CD4-positive, alpha-beta T cell treated with Interferon alpha-2 for 1 hour (primary cell): ENCODE results near the gene VCPKMT.
A peak's percentile ranks its signal among the peaks of the same experiment; 100 is the strongest.

Source experiments
- DNase-seq, 2 donors: peaks; one replicate each; pipeline ENCODE4 v3.0.0-alpha.2; 2020 to 2022

Gene VCPKMT

DNA sequence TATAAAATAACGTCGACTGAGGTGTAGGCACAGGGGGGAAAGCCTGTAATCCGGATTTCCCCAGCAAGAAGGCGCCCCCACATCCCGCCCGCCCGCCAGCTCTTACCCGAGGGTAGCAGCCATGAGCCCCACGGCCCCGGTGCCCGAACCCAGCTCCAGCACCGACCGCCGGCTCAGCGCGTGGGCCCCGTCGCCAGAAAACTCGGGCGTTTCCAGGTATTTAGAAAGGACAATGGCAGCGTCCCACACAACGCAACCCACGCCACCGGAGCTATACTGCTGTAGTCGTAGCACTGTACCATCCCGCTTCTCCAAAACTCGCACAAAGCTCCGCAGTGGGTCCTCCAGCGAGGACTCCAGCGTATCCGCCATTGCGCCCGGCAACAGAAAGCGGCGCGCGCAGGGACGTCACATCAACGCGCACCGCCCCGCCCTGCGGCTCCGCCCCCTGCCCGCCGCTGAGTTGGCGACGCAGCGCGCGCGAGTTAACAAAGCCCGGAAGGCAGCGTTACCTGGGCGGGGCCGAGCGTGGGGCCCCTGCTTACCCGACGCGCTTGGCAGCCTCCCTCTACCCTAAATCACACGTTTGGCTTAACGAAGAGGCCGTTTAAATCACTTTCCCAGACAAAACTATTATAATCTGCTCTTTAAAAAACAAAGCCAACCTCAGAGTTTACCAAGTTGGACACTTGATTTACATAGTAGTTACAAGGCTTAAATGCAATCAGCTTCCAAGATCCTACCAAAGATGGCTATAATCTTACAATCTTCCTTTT, at the start of gene VCPKMT:
Gene VCPKMT, minus strand, starts transcription at position 392 of the 776 bp plus-strand sequence. Its CDS starts 20 bp downstream, at position 372.
- peak; percentile 93 to 96 for DNase-seq

DNA sequence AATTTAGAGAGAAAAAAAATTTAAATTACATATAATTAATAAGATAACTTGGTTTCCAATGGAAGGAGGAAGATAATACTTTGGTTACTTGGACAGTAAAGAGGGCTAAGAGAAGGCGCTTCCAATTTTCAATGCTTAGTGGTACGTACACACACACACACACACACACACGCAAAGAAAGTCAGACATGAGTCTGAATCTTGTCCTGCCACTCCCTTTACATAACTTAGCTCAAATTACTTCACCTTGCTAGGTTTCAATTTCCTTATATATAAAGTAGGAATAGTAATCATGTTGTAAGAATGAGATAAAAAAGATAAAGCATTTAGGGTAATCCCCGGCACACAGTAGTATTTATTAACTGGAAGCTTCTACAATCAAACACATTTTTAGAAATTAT, 39.7 kb upstream of the VCPKMT start:
- DNase-seq, result no peak

DNA sequence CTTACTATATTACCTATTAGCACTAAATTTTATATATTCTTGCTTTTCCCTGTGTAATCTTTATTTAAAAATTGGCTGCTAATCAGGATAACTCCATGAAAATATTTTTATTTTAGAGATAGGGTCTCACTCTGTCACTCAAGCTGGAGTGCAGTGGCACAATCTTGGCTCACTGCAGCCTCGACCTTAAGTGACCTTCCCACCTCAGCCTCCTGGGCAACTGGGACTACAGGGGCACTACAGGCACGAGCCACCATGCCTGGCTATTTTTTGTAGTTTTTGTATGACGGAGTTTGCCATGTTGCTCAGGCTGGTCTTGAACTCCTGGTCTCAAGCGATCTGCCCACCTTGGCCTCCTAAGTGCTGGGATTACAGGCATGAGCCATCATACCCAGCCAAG, 32.4 kb upstream of the VCPKMT start:
- DNase-seq, result no peak

DNA sequence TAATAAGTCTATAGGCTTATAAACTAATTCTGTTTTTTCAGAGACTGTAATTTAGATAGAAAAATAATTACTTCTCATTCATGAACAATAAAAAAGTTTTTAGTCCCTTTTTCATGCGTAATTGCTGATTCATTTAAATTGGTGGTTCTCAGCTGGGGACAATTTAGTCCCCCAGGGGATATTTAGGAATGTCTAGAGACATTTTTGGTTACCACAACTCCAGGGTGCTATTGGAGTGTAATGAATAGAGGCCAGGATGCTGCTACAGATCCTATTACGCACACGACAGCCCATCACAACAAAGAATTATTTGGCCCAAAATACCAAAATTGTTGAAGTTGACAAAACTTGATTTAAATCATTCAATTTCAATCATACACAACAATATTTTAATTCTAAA, 22.8 kb upstream of the VCPKMT start:
- DNase-seq, result no peak

DNA sequence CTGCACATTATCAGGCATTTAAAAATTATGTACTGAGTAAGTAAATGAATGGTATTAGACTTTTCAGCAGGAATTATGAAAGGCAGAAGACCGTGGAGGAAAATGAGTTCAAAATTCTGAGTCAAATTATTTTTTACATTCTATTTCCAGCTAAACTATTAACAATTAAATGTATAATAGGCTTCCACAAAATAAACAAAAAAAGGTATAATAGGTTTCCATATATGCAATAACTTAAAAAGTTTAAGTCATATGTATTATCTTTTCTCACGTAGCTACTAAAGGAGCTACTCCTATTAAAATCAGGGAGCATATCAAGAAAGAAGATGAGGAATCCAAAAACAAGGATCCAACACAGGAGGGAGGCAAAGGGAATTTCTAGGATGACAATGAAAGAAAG, 11.4 kb upstream of the VCPKMT start:
- no peak for DNase-seq

DNA sequence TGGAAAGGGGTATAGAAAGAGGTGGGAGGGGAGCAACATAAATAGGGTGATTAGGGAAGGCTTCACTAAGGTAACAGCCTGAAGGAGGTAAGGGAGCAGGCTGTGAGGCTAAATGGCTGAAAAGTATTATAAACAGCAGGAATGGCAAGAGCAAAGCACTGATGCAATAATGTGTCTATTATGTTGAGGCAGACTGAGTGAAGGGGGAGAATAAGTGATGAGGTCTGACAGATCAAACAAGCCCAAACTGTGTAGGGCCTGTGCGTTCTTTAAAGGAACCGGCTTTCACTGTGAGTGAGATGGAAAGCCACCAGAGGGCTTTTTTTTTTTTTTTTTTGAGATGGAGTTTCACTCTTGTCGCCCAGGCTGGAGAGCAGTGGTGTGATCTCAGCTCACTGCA, 6.7 kb upstream of the VCPKMT start:
- no peak for DNase-seq

DNA sequence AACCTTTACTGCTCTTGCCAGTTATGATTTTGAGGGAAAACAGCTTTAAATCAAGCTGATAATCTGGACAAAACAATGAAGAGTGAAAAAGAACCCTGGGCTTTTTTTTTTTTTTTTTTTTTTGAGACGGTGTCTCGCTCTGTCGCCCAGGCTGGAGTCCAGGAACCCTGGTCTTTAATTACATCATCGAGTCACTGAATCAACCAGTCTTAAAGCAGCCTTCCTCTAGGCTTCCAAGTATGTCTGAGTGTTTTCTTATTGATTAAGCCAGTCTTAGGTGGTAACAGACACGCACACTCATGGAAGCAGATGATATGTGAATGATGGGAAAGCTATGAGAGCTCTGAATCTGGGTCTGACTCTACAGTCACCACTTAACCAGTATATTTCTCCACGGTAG, 5.9 kb upstream of the VCPKMT start:
- no peak for DNase-seq

DNA sequence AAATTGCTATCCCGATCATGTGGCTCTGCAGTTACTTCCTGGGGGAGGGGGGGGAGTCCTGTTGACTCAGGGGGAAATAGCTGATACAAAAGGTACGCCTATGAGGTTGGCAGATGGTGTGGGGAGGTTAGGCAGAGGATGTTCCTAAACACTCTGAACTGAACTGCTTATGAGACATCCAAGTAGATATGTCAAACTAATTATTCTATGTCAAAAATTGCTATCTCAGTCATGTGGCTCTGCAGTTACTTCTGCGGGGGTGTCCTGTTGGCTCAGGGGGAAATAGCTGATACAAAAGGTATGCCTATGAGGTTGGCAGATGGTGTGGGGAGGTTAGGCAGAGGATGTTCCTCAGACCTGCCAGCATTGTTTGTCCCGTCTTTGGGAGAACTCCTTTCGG, 5.1 kb upstream of the VCPKMT start:
- no peak for DNase-seq

DNA sequence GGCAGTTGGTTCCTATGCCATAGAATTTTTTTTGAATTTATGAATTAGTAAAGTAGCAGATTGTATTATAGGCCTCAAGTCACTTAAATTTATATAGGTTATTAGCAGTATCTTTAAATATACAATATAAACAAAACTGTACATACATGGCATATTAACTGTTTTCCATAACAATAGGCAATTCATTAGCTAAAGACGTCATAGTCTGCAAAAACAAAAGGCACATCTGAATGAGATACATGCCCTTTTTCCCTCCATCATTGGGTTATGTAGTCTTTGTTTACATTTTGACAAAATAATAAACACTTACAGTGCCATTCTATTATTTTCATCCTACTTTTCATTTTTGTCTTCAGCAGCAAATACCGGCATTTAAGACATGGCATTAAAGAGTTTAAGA, 1.1 kb upstream of the VCPKMT start:
- DNase-seq, result no peak

DNA sequence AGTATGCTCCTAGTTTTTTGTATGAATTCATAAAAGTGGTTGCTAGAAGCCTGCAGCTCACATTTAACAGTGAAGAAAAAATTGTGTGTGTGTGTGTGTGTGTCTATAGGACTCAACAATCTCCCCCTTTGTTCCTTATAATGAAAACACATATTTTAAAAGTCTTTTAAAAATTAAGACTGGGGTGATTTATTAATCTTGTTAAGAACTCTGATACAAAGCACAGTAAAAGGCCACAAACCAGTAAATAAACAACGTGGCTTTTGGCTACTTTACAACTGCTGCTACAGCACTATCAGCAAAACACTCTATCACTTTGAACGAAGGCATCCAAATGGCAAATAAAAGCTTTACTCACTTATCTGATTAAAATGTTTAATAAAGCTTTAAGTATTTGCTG, 594 bp upstream of the VCPKMT start:
- DNase-seq, result no peak

DNA sequence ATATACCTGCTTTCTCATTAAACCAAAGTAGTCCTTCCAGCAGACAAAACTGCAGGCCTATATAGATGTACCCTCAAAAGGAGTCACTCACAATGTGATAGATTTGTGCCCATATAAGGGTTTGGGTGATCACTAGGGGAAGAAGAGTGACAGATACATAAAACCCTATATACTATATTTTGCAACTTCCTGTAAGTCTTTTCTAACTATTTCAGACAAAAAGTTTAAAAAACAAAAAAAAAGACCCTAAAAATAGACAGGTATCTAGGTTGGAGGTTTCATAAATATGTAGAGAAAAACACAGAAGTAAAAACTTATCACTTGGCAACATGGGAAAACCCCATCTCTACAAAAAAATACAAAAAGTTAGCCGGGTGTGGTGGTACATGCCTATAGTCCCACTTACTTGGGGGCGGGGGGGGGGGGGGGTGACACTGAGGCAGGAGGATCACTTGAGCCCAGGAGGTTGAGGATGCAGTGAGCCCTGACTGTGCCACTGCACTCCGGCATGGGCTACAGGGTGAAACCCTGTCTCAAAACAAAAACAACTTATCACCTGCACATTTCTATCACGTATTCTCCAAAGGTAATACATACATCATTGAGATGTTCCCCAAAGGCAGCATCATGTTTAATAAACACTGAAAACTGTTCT, 2.9 kb downstream of the VCPKMT start:
- peak; percentile 26 to 42 for DNase-seq

DNA sequence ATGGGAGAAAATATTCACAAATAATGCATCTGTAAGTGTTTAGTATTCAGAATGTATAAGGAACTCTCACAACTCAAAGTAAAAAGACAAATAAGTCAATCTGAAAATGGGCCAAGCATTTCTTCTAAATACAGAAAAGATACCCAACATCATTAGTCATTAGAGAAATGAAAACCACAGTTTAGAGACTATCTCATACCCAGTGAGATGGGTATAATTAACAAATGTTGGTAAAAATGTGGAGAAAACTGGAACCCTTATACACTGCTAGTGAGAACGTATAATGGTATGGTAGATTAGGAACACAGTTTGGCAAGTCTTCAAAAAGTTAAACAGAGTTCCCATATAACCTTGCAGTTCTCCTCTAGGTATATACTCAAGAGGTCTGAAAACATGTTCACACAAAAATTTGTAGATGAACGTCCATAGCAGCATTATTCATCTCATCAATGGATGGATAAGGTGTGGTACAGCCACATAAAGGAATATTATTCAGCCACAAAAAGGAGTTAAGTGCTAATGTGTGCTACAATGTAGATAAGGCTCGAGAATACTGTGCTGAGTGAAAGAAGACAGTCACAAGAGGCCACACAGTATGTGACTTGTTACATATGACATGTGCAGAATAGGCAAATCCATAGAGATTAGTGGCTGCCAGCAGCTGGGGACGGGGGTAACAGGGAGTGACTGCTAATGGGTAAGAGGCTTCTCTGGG, 5.9 kb downstream of the VCPKMT start:
- DNase-seq, result no peak

DNA sequence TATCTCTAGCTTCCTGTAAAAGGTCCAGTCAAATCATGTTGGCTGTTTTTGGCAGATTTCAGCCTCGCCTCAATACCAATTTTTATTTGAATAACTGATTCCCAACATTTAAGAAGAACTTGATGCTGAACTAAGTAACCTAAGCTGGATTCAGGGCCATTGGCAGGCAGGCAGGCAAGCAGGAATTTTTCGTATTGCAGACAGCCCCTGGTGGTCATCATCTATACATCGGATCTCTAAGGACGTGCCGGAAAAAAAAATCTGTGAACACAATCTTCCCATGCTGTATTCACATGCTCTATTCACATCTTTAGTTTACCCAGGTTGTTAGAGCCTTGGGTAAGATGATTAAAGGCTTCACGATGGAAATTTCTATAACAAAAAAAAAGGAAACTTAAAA, 7.0 kb downstream of the VCPKMT start:
- DNase-seq, result no peak

DNA sequence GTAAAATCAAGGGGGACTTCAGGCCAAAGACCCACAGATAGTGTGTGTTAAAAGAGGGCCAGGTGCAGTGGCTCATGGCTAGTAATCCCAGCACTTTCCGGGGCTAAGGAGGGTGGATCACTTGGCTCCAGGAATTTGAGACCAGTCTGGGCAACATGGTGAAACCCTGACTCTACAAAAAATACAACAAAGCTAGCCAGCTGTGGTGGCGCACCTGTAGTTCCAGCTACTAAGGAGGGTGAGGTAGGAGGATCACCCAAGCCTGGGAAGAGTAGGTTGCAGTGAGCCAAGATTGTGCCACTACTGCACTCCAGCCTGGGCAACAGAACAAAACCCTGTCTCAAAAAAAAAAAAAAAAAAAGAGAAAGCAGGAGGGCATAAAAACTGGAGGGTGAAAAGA, 8.5 kb downstream of the VCPKMT start:
- no peak for DNase-seq

DNA sequence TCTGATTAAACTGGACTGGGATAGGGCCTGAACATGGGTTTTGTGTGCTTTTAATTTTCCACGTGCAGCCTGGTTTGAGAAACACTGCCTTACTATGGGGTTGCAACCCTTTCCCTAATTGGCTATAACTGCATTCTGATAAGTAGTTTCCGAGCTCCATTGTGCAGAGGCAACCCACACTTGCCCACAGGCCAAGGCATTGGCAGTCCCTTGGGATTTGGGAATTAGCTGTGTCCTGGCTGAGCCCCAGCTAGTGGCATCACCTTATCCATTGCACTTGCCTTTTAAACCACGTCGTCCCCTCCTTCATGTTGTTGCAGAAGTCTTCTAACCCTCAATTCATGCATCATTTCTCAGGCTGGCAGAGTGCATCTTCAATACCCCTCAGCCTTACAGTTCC, 10.2 kb downstream of the VCPKMT start:
- DNase-seq, result no peak

DNA sequence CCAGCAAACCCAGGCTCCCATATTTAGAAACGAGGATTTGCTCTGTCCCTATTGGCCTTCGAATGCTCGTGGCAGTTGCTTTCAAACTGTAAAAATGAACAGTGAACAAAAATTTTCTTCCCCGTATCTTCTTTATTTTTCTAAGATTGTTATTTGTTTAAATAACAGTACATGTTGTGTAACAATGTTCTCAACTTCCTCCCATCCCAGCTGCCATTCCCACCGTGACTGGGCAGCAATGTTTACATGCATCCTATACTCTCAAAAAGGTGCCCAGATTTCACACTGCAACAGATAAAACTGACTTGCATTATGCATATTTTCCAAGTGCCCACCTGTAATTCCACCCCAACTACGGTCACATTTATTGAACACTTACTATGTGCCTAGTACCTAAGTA, 12.8 kb downstream of the VCPKMT start:
- no peak for DNase-seq

DNA sequence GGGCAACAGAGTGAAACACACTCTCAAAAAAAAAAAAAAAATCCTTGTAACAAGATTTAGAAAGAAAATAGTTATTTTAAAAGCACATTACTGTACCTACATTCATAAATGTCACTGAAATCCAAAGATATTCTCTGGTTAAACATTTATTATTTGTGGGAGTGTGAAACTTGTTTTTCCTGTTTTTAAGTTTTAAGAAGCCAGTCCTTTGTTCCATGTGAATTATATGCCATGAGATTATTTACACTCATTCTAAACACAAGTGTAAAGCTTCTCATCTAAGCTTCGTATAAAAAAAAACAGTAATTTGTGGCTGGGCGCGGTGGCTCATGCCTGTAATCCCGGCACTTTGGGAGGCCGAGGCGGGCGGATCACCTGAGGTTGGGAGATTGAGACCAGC, 15.0 kb downstream of the VCPKMT start:
- no peak for DNase-seq

DNA sequence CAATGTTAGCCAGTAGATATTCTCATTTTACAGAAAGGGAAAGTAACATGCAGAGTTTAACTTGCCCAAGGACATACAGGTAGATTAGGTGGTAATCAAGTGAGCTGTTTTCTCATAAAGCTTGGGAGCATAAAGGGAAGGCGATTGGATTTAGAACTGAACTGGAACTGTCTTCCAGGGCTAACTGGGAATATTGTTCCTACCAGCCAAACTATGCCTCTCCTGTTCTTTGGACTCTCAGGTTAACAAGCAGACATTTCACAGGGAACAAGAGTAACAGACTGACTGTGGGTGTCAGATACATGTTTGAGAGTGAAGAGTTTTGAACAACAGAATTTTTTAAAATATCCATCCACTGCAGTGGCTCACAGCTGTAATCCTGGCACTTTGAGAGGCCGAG, 15.6 kb downstream of the VCPKMT start:
- no peak for DNase-seq

DNA sequence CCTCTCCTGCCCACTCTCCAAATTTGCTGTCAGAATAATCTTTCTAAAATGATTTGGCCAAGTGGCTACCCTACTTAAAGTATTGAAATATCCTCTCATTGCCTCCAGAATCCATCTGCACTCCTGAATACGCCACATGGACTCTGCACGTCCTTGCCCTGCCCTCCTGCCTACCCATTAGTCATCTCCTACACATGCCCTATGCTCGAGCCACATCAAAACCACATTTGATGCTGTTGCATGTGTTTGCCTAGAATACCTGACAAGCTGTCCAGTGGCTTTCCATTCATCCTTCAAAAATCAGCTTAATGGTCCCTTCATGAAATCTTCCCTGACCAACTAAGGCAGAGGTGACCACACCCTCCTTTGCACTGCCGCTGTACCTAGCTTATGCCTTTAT, 17.0 kb downstream of the VCPKMT start:
- no peak for DNase-seq

DNA sequence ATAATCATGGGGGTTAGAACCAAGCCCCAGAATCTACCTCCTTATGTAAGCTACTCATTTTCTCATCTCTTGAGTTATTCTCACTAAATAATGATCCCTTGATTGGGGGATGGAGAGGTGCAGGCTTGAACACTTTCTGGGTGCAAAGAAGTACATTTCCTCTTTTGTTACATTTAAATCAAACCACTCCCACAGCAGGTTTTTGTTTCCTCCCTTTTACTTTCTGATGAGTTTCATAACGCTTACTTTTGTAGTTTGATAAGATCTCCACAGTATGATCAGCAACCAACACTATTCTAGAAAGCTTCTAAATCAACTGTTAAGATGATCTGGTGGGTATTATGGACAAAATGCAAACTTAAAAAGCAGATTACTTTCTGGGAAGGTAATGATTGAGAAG, 20.5 kb downstream of the VCPKMT start:
- peak in 1 of 2 donors; percentile 71 for DNase-seq

DNA sequence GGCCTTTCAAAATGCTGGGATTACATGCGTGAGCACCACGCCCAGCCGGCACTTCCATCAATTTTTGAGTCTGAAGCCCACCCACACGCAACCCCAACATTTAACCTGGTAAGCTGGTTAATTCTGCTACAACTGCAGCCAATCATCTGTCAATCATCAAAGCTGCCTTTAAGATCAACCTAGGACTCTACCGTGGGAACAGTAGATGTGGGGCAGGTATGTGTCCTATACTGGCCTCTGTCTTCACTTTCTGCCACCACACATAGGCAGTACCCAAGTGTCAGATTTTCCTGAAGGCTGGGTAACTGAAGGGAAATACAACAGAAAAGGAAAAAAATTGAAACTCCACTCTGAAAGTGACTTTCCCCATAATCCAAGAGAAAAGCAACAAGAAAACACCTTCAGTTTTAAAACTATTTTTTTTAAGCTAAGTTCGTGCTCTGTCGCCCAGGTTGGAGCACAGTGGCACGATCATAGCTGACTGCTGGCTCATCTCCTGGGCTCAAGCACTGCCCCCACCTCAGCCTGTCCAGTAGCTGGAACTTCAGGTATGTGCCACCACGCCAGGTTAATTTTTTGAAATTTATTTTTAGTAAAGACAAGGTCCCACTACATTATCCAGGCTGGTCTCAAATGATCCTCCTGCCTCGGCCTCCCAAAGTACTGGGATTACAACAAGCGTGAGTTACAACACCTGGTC, 22.2 kb downstream of the VCPKMT start:
- DNase-seq, result no peak

DNA sequence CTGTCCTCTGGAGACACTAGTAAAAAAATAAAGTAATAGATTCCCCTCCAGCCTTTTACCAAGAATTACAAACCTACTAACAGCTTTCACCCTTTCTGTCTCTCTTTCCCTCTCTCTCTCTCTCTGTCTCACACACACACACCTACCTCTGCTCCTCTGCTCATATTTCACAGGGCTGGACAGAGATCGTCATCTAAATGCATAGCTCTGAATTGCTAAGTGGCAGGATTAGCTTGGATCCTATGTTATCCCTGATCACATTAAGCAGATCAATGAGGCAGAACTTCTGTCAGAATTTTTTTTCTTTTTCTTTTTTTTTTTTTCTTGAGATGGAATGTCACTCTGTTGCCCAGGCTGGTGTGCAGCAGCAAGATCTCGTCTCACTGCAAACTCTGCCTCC, 22.9 kb downstream of the VCPKMT start:
- no peak for DNase-seq

DNA sequence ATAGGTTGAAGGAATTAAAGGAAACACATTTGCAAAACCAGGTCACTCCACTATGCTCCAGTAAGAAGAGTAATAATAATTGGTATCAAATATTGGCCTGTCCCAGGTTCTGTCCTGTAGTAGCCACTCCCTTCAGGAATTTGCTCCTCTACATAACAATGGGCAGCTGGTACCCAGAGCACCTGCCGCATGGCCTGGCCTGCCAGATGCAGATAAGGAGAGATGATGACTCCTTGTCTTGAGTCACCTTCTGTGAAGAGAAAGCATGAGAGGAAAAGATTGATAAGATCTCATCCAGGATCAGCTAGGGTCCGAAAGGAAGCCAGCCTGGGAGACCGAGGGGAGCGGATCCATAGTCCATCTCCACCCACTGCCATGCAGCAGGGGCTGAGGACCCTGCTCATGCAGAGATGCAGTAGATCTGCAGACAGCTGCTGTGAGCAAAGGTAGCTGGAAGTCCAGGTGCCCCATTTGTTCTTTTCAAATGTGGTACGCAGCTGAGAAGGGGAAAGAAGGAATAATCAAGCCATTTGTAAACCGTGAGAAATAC, 24.3 kb downstream of the VCPKMT start:
- DNase-seq, result no peak
